ENCODE results near the gene NUCB2.

DNA sequence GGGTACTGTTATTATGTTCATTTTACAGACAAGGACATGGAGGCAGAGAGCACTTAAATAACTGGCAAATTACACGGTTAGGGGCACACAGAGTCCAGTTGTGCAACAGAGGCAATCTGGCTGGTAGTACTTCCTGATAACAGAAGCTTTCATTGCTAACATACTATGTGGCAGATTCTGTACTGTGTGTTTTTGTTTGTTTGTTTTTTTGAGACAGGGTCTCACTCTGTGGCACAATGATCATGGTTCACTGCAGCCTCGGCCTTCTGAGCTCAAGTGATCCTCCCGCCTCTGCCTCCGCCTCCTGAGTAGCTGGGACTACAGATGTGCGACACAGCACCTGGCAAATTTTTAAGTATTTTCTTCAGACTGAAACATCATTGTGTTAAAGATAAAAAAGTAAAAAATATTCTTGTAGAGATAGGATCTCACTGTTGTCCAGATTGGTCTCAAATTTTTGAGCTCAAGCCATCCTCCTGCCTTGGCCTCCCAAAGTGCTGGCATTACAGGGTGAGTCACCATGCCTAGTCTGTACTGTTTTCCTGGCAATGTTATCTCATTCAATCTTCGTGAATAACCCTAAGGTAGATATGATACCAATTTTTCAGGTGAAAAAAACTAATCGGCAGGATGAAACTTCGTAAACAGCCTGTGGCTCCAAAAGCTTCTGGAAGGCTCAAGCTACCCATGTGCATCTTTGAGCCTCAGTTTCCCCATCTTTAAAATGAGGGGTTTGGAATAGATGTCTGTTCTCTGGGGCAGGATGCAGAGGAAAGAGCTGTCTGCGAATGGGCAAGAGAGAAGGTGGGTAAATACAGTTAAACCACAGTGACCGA is 921 bp upstream of the NUCB2 start:
- TF ChIP-seq, protein P1, sequence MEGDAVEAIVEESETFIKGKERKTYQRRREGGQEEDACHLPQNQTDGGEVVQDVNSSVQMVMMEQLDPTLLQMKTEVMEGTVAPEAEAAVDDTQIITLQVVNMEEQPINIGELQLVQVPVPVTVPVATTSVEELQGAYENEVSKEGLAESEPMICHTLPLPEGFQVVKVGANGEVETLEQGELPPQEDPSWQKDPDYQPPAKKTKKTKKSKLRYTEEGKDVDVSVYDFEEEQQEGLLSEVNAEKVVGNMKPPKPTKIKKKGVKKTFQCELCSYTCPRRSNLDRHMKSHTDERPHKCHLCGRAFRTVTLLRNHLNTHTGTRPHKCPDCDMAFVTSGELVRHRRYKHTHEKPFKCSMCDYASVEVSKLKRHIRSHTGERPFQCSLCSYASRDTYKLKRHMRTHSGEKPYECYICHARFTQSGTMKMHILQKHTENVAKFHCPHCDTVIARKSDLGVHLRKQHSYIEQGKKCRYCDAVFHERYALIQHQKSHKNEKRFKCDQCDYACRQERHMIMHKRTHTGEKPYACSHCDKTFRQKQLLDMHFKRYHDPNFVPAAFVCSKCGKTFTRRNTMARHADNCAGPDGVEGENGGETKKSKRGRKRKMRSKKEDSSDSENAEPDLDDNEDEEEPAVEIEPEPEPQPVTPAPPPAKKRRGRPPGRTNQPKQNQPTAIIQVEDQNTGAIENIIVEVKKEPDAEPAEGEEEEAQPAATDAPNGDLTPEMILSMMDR (IDR thresholded peaks at IDR 0.05) = no peak
- TF ChIP-seq ZFX (IDR thresholded peaks at IDR 0.05; ENCODE audit: borderline replicate concordance) = no peak
